Adrenal gland (tissue), 5 donors: ENCODE data around the gene SCN3A.

Experiments used
- CTCF ChIP-seq, 6 experiments: fragments of 450-650 bp in 4 of 6; fragments of 200-600 bp in 2 of 6; sonication (generic) in 1 of 6; IDR thresholded peaks; 1 replicate in 5 of 6; 2 replicates in 1 of 6; pipeline versions ENCODE4 v1.5.1 to v1.8.0; 2016 to 2021; ENCODE audit warnings: antibody characterized with exemption in 6 of 6, mild to moderate bottlenecking in 2 of 6, moderate library complexity in 1 of 6
- POLR2A ChIP-seq, 2 donors: fragments of 450-650 bp; IDR thresholded peaks; one replicate each; pipeline ENCODE4 v1.6.1; 2017; ENCODE audit warnings: antibody characterized with exemption in 2 of 2, mild to moderate bottlenecking in 2 of 2, moderate library complexity in 1 of 2
- donor health status: DM: no; HTN: no; CAD: no.

DNA sequence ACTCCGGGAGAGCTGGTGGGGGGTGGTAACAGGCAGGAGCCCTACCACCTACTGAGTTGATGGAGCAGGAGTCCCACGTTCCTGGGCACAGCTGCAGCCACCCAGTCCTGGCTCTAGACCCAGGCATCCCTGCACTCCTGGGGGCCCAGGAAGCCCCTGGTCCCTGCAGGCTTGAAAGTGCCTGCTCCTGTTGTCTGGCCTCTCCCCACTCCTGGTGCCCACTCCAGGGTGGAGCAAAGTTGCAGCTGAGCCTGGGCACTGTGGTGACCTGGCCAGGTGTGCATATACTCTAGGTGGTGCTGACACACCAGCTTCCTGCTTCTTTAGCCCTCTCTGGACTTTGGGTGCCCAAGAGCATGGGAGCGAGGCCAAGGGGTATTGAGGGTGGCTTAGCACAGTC lies 129.5 kb downstream of the SCN3A start:
- no peak for TF ChIP-seq CTCF (IDR thresholded peaks at IDR 0.05)
- TF ChIP-seq POLR2A (IDR thresholded peaks at IDR 0.05) = no peak
